ENCODE results near the gene AKAP9.
"Not testable (repeated sequence)": the region's sequence is repeated elsewhere in the genome, so short reads cannot be mapped to it uniquely, and the experiment has no call there.

The AKAP9 gene

DNA sequence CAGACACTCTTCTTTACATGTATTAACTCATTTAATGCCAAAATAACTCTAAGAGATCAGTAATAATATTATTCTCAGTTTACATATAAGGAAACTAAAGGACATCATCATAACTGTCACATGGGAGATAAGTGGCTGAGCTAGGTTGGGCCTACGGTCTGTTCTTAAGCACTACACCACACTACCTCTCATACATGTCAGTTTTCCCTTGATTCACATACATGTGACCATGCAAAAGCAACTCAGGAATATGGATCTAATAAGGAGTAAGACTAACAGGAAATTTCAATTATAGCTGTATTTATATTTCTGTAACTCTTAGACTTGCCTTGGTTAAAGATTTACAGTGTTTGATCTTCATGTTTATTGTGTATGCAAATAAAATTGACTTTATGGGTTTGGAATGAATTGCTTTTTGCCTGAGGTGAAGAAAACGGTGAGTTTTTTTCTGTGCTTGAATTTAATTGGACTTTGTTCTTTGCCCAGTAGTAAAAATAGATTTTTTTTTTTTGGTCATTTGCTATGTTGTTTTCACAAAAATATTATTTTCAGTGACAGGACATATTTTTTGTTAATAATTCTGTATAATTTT lies 123.9 kb downstream of the AKAP9 start:
- DNase-seq (ENCODE audit: low spot score): no peak

DNA sequence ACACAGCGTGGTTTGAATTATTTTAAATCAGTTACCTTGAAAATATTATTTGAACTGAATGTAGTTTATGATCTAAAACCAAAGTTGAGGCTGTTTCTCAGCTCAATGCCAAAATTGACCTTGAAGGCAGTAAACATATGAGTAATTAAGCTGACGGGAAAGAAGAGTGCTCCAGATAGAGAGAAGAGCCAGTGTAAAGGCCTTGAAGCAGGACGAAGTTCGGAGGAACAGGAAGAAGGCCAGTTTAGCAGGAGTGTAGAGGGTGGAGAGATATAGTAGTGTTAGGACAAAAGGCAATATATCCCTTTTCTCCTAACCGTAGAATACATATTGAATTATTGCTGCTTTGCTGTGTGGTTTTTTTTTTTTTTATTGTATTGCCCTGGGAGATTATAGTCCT lies 130.4 kb downstream of the AKAP9 start:
- DNase-seq (ENCODE audit: low spot score): no peak

DNA sequence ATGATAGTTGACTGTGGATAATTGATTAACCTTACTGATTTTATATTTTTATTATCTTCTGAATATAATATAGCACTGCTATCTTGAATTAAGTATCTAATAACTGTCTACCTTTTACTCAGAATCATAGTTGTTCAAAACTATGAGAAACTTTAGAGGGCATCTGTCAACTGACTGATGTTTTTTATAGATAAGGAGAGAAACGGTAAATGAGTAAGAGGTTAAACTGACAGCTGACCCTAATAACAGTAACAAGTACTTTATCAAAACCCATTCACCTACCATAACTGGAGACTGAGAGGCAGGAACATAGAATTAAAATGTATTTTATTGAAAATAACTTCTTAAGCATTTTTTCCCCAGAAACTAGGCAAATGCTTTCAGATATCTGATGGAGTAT lies 131.5 kb downstream of the AKAP9 start:
- no peak for DNase-seq (ENCODE audit: low spot score)

DNA sequence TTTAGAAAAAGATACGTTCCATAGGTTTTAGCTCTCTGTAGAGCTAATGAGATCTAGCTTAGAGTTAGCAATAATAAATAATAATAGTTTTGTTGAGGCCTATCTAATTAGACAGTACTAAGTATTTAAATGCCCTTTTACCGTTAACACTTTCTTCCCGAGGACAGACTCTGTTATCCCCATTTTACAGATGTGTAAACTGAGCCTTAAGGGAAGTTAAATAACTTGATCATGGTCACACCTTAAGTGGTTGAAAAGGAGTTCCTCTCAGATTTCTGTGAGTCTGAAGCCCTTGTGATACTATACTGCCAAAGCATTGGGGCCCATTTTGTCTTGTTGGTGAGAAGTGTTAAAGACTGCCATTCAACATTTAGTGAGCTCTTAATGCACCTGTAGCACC lies 132.0 kb downstream of the AKAP9 start:
- DNase-seq (ENCODE audit: low spot score): no peak

DNA sequence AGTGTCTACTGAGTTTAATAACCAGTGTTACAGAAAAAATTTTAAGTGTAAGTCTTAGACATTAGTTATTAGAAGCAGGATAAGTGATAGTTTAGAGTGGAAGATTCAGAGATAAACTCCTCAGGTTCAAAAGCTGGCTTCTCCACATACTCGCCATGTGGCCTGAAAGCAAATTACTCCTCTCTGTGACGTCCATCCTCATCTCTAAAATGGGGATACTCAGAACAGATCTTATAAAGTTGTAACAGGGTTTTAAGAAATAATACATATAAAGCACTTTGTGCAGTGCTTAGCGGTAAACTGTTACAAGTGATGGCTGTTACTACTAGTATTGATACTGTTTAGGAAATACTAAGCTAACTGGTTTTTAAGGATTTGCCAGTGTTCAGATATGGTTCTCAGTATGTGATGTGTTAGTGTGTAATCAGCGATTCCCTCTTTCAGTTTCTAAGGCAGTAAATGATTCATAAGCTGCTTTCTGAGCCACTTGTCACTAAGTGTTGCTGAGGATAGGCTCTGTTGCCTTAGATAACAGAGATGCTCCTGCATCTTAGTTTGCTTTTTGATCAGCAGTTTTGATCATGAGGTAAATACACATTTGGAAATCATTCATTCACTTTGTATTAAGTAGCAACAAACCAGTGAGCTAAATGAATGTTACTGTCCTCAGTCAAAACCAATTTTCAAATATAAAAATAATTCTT lies 134.9 kb downstream of the AKAP9 start:
- DNase-seq (ENCODE audit: low spot score): no peak

DNA sequence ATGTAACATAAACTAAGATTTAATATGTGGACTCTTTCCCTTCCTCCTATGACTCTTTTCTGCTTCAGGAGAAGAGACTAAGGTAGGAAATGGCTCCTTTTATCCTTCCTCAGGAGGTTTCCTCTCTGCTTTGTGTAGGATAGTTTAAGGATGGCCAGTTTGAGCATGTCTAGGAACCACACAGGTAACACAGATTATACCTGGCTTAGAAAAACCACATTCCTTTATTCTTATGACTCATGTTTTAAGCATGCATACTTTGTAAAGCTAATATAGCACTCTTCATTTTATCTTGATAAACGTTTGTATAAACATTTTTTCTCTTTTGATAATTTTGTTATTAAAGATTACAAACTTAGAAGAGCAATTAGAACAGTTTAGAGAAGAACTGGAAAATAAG lies 135.8 kb downstream of the AKAP9 start:
- DNase-seq (ENCODE audit: low spot score): no peak

DNA sequence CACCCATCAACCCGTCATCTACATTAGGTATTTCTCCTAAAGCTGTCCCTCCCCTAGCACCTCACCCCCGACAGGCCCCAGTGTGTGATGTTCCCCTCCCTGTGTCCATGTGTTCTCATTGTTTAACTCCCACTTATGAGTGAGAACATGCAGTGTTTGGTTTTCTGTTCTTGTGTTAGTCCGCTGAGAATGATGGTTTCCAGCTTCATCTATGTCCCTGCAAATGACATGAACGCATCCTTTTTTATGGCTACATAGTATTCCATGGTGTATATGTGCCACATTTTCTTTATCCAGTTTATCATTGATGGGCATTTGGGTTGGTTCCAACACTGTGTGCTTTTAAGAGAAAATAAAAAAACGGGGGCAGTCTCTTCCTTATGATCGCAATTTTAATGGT lies 143.3 kb downstream of the AKAP9 start:
- not testable (repeated sequence) for DNase-seq (ENCODE audit: low spot score)

DNA sequence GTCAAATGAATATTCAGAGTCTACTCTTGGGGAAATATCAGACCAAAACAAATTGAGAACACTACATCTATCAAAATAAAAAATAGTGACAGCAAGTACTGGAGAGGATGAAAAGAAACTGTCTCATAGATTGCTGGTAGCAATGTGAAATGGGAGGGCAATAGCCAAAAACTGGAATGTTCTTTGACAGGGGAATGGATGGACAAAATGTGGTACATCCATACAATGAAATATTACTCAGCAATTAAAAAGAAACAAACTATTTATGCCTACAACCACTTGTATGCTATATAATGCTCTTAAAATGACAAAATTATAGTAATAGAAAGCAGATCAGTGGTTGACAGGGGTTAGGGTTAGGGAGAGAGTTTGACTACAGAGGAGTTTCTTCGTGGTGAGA lies 147.6 kb downstream of the AKAP9 start:
- DNase-seq (ENCODE audit: low spot score): no peak

DNA sequence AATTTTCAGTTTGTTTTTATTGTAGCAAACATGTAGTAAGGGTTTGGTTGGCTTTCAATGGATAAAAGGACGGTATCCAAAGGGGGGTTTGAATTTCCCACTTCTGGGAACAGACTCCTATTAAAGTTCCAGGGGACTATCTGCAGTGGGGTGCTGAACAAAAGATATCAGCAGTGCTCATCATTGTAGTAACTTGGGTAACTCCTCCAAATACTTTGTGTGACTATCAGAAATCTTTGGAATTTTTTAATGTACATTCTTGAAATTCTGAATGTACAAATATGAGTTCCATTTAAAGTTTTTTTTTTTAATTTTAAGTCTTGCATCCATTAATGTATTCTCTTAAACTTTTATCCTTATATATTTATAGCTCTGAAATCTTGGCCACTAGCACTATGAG lies 151.5 kb downstream of the AKAP9 start:
- no peak for DNase-seq (ENCODE audit: low spot score)

DNA sequence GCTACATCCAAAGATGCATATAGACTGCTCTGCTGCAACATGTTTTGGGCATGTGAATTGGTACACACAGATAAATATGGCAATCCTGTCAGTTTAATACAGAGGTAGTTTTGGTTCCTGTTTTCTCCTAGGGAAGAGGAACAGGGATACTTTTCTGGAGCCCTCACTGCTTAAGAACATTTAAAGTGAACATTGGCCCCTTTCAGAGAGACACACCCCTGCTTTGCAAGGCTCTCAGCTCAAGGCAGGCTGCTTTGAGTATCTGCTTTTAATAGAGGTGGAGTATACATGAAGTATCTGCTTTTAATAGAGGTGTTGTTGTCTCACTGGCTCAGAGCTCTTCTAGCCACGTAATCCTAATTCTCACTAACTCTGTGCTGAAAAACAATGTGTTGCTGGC lies 154.7 kb downstream of the AKAP9 start:
- DNase-seq (ENCODE audit: low spot score): no peak

DNA sequence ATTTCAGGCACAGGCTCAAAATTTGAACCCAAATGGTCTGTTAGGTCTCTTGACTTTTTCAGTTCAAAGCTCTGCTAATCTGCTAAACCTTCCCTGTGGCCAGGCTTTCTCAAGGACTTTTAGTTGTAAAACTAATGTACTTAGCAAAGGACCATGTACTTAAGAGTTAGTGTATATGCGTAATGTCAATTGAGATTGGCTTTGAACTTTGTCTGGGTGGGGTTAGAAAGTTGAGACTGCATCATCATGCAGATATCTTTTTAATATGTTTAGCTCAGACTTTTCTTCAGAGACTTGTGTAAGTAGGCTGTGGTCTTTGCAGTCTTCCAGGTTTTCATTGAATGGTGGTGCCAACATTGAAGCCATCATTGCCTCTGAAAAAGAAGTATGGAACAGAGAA lies 159.9 kb downstream of the AKAP9 start:
- DNase-seq (ENCODE audit: low spot score): no peak

DNA sequence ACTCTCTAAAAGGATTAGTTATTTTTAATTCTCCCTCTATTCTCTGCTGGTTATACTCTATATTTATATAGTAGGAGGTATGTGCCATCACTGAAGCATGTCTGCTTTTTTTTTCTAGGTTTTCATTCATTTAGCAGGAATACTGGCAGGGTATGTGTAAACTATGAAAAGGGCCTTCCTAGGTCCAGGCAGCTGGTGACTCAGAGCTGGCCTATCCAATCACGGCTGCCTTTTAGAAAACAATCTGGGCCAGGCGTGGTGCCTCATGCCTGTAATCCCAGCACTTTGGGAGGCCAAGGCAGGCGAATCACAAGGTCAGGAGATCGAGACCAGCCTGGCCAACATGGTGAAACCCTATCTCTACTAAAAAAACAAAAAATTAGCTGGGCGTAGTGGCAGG lies 162.2 kb downstream of the AKAP9 start:
- not testable (repeated sequence) for DNase-seq (ENCODE audit: low spot score)

DNA sequence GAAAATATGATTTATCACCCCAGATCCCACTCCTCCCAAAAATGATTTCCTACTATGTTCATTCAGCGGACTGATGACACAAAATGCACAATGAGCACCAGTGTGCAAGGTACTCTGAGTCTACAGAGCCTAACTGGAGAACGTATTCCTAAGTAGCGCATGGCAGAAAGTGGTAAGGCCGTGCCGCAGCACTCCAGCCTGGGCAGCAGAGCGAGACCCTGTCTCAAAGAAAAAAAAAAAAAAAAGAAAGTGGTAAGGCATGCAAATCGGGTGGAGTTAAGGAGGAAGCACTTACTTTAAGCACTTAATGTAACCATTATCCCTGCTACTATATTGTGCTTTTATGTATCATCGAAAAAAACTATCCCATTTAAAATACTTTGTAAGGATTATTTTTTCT lies 168.2 kb downstream of the AKAP9 start:
- DNase-seq (ENCODE audit: low spot score): no peak

DNA sequence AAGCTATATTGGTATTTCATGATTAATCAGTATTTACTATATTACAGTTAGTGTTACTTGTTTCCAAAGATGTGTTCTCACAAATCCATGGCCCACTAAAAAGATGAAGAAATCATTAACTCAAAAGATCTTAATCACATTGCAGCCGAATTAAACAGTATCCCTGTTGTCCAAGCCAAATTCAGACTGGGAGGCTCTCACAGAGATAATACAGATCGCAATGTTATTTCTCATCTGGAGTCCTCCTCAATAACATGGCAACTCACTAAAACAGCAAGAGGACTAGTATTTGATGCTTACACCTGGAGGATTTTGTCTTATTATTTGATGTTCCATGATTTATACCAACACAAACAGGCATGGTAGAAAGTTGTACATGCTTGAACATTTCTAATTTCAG lies 170.2 kb downstream of the AKAP9 start:
- no peak for DNase-seq (ENCODE audit: low spot score)

DNA sequence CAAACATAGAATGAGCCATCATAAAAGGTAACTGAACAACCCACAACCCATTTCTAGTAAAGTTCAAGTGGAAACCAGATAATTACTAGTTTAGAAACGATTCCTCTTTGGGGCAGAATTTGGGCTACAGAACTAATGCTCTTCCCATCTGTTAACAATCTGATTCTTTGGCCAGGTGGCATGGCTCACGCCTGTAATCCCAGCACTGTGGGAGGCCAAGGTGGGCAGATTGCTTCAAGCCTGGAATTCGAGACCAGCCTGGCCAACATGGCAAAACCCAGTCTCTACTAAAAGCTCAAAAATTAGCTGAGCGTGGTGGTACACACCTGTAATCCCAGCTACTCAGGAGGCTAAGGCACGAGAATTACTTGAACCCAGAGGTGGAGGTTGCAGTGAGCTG lies 175.2 kb downstream of the AKAP9 start:
- DNase-seq (ENCODE audit: low spot score): no peak

DNA sequence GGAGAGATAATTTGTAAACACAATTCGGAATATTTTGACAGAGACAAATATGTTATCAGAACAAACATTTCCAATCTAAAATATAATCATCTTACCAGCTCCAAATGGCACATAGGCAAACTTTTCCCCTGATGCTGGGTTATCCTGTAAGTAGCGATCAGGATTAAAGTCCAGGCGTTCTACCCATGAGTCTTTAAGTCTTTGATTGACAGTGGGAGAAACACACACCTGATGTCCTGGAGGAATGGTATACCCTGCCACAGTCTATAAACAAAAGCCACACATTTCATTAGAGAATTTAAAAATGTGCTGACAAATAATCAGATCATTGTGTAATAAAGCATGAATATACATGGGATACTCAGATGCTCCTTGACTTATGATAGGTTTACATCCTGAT lies 176.3 kb downstream of the AKAP9 start:
- no peak for DNase-seq (ENCODE audit: low spot score)

DNA sequence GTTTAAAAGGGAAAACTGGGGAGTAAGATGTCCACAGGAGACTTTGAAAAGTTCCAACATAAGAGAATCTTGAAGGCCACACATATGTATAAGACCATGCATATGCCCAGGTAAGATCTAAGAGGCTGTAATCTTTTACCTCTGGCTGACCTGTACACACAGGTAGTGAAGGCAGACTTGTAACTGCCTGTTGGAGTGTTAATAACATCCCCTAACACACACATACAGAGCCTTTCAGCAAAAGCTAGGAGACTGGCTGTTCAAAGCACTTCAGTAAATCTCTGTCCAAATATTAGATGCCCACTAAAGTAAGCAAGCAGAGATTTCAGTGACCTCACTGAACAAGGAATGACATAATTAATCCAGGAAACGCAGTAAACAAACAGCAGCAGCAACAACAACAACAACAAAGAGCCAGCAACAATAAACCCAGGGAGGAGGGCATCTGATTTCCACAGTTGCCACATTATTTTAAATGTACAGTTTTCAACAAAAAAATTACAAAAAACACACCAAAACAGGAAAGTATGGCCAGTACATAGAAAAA lies 178.6 kb downstream of the AKAP9 start:
- DNase-seq (ENCODE audit: low spot score): no peak

DNA sequence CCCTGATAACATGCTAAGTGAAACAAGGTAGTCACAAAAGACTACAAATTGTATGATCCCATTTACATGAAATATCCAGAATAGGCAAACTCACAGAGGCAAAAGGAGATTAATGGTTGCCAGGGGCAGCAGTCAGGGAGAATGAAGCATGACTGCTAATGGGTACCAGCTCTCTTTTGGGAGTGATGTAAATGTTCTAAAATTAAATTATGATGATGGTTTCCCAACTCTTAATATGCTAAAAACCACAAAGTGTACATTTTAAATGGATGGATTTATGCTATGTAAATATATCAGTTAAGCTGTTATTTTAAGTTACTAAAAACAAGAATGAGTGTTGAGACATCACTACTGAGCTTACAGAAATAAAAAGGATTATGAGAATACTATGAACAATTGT lies 181.0 kb downstream of the AKAP9 start:
- no peak for DNase-seq (ENCODE audit: low spot score)

DNA sequence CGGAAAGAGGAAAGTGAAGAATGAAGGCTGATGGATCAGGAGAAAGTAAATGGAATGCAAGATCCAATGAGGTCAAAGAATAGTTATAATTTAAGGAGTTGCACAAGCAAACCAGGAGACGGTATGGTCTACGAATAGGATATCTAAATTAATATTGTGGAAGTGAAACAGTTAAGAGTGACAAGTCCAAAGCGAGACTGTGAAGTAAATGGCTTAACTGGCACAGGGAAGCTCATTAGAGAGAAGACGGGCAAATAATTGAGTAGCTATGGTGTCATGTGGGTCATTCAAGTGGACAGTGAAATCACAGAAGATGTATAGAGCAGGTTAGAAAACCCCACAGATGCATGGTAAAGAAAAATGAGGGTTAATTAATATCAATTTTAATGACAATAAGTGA lies 190.4 kb downstream of the AKAP9 start:
- no peak for DNase-seq (ENCODE audit: low spot score)

DNA sequence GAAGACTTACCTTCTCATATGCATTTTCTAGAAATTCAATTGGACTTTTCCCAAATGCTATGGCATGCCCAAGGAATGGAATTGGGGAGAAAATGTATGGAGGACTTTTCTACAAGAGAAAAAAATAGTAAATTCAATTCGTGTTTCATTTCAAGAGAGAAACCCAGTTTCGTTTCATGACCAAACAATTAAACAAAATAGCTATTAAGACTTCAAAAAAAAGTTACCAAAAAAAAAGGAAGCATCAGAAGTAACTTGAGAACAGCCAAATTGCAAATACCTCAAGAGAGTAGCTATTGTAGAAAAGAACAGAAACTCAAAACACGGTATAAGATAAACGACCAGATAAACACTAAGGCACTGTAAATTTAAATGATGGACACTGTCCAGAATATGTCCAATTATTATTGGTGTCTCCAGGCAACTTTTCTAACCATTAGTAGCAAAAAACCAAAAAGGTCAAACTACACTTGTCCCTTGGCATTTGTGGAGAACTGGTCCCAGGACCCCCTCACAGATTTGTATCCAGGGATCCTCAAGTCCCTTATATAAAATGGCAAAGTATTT lies 191.2 kb downstream of the AKAP9 start:
- no peak for DNase-seq (ENCODE audit: low spot score)

DNA sequence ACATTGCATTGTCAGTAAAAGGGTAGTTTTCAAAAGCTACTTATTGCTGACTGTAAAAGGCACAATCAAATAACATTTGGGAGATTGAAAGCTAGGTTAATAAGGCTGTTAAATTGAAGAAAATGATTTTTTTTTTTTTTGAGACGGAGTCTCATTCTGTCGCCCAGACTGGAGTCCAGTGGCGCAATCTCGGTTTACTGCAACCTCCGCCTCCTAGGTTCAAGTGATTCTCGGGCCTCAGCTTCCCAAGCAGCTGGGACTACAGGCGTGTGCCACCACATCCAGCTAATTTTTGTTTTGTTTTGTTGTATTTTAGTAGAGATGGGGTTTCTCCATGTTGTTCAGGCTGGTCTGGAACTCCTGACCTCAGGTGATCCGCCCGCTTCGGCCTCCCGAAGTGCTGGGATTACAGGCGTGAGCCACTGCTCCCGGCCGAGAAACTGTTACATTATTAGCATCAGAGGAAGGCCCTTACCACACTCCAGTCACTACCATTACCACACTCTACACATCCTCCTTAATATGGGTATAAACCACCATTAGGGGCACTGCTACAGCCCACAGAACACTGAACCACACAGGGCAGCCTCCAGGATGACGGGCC lies 192.6 kb downstream of the AKAP9 start:
- DNase-seq (ENCODE audit: low spot score): no peak

DNA sequence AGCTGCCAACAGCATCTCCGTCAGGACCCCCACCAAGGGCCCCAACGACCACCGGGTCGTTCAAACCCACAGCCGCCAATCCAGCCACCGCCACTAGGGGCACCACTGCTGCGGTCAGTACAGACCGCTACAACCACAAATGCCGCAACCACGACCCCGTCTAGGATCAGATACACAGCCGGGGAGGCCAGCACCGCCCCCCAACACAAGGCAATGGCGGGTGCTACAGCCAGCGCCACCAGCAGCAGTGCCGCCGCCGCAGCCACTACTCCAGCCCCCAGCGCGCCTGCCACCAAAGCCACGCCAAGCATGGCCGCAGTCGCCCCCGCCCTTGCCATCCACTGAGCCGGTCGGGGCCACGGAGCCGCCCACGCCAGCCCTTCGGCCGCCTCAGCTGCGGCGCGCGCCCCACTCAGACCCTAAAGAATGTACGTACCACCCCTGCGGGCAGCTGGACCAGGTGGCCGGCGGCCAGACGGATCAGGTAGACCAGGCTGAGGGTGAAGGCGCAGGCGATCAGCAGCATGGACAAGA lies 193.1 kb downstream of the AKAP9 start:
- DNase-seq (ENCODE audit: low spot score): peak; percentile 36

All from CD4-positive, alpha-beta T cell treated with Interleukin-6 at 100 ng/mL for 8 hours (primary cell).